GM23248 (cell line): ENCODE data around the gene TECTA. TPM values are rescaled to one million over a fixed set of nuclear protein-coding genes. Genes with fewer than 3 reads are reported as not detected.

ENCODE experiments used
- DNase-seq: peaks from one replicate; pipeline ENCODE4 v3.0.0-alpha.2; 2015
- H2AFZ ChIP-seq: fragments of 200-600 bp; sonication (generic); 2 replicates; pipeline ENCODE4 v1.6.1; 2016; ENCODE audit warnings: antibody characterized with exemption
- H3F3A ChIP-seq: fragments of 200-600 bp; sonication (generic); 2 replicates; pipeline ENCODE4 v1.6.1; 2016; ENCODE audit warnings: mild to moderate bottlenecking, antibody characterized with exemption, mixed run types; ENCODE audit not compliant: insufficient read depth
- H3K27ac ChIP-seq: fragments of 200-600 bp; sonication (generic); 2 replicates; pipeline ENCODE4 v1.5.1; 2016; ENCODE audit warnings: mild to moderate bottlenecking
- H3K27me3 ChIP-seq: fragments of 200-600 bp; sonication (generic); replicated peaks from 2 replicates; pipeline ENCODE4 v1.6.1; 2016; ENCODE audit warnings: mild to moderate bottlenecking; ENCODE audit not compliant: insufficient read depth
- H3K36me3 ChIP-seq: fragments of 200-600 bp; sonication (generic); 2 replicates; pipeline ENCODE4 v1.6.1; 2016; ENCODE audit warnings: low read depth, mild to moderate bottlenecking
- H3K4me1 ChIP-seq: fragments of 200-600 bp; sonication (generic); 2 replicates; pipeline ENCODE4 v1.6.1; 2016; ENCODE audit warnings: mild to moderate bottlenecking; ENCODE audit not compliant: insufficient read depth
- H3K4me2 ChIP-seq: fragments of 200-600 bp; sonication (generic); one replicate; pipeline ENCODE4 v1.6.1; 2016; ENCODE audit warnings: mild to moderate bottlenecking; ENCODE audit not compliant: unreplicated experiment
- H3K4me3 ChIP-seq: fragments of 200-600 bp; sonication (generic); 2 replicates; pipeline ENCODE4 v1.5.1; 2016; ENCODE audit warnings: mild to moderate bottlenecking
- H3K79me2 ChIP-seq: fragments of 200-600 bp; sonication (generic); 2 replicates; pipeline ENCODE4 v1.6.1; 2016; ENCODE audit warnings: mild to moderate bottlenecking; ENCODE audit not compliant: insufficient read depth
- H3K9ac ChIP-seq: fragments of 200-600 bp; sonication (generic); 2 replicates; pipeline ENCODE4 v1.6.1; 2016; ENCODE audit warnings: mild to moderate bottlenecking
- H3K9me2 ChIP-seq: fragments of 200-600 bp; sonication (generic); 2 replicates; pipeline ENCODE4 v1.6.1; 2016; ENCODE audit warnings: mixed run types, mild to moderate bottlenecking, moderate library complexity; ENCODE audit not compliant: insufficient read depth
- H3K9me3 ChIP-seq: fragments of 200-600 bp; sonication (generic); one replicate; pipeline ENCODE4 v1.6.1; 2017; ENCODE audit warnings: low read depth
- H4K20me1 ChIP-seq: fragments of 200-600 bp; sonication (generic); 2 replicates; pipeline ENCODE4 v1.6.0; 2016; ENCODE audit not compliant: insufficient read depth
- EZH2 ChIP-seq: fragments of 200-600 bp; sonication (generic); IDR thresholded peaks from 2 replicates; pipeline ENCODE4 v1.6.1; 2018; ENCODE audit warnings: antibody characterized with exemption, mild to moderate bottlenecking; ENCODE audit not compliant: insufficient read depth, poor library complexity, severe bottlenecking
- EZH2phosphoT487 ChIP-seq: fragments of 200-600 bp; sonication (generic); IDR thresholded peaks from 2 replicates; pipeline ENCODE4 v1.6.1; 2018; ENCODE audit warnings: antibody characterized with exemption, moderate library complexity, mild to moderate bottlenecking, low read depth; ENCODE audit not compliant: insufficient read depth
- WGBS, 2 experiments: methylation state at CpG; one replicate each; pipeline ENCODE4 v1.1.6; 2015 to 2017; ENCODE audit warnings: low lambda C conversion rate in 2 of 2, low coverage in 1 of 2; ENCODE audit errors: missing lambda C conversion rate in 2 of 2; 5-methylcytosine and 5-hydroxymethylcytosine counted together
- in situ Hi-C: fragments of 300-500 bp; cut with MboI; formaldehyde crosslinking; loops from 2 replicates; pipeline ENCODE4 v1.15.0; 2020
- polyA plus RNA-seq: library from polyadenylated mRNA; unstranded; fragments of >200 nt; fragmentation: Nextera tagmentation; extraction: Ambion mirVana; gene quantifications from 2 replicates; pipeline ENCODE4 v1.2.1, GENCODE V29; 2016
- total RNA-seq: library from RNA; depleted of rRNA; stranded (reverse); fragments of >200 nt; shearing (Covaris generic); gene quantifications from 2 replicates; pipeline ENCODE4 v1.2.3, GENCODE V29; 2014

TECTA gene
- total and polyA plus RNA-seq, 2 experiments from 2014 or later, result under 0.01 to 0.08 TPM

- peak; percentile 18 for DNase-seq
- in situ Hi-C loops, result no loop called here
Observed at GRCh38 chr11:121082670-121083069, 18.4 kb upstream of the TECTA start.

DNA sequence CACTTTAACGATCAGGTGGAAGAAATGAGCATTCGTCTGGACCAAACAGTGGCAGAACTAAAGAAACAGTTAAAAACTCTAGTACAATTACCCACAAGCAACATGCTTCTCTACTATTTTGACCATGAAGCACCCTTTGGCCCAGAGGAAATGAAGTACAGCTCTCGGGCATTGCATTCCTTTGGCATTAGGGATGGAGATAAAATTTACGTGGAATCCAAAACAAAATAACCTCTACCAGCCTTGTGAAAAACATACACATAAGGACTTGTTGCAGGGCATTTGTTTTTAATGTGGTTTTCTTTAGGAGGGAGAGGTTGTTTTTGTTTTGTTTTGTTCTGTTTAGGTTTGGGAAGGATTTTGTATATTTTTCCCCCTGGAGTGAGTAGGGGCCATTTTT is 14.2 kb upstream of the TECTA start:
- Histone ChIP-seq H3K36me3 (peaks cover 13% of the 10 kb centered on the region), H3K9me3 (no peaks in the 10 kb centered on the region), H3K4me3 (no peak overlapping the region), H3K27ac (no peak overlapping the region), H3K79me2 (no peaks in the 10 kb centered on the region), H3F3A (no peaks in the 10 kb centered on the region), H2AFZ (no peak overlapping the region), H4K20me1 (no peaks in the 10 kb centered on the region), H3K4me1 (peaks cover 6% of the 10 kb centered on the region; the same call in 1 of the 2 replicates), H3K9me2 (no peaks in the 10 kb centered on the region), H3K27me3 (no peaks in the 10 kb centered on the region), H3K9ac (no peak overlapping the region), H3K4me2 (no peak overlapping the region)
- peak; percentile 36 for DNase-seq
- in situ Hi-C loops, result no loop called here
- WGBS, 2 experiments, result 75 to 77% methylated on average over 4 of the region's 4 CpGs
- TF ChIP-seq EZH2 (no peak), EZH2phosphoT487 (no peak)

More at GRCh38 chr11:121082670-121083069, 18.4 kb upstream of the TECTA start:
- no peaks in the 10 kb centered on the region for H3K79me2 ChIP-seq
- H3K27me3 ChIP-seq, result no peaks in the 10 kb centered on the region
- H2AFZ ChIP-seq, result no peak overlapping the region
- peaks cover 3% of the 10 kb centered on the region; the same call in 1 of the 2 replicates for H3K36me3 ChIP-seq
- peaks cover 6% of the 10 kb centered on the region; the same call in 1 of the 2 replicates for H3K4me1 ChIP-seq
- TF ChIP-seq EZH2phosphoT487, result no peak
- TF ChIP-seq EZH2, result no peak
- WGBS, 2 experiments, result 87 to 100% methylated on average over 1 of the region's 1 CpG
- H3K4me2 ChIP-seq, result no peak overlapping the region
- no peaks in the 10 kb centered on the region for H3K9me2 ChIP-seq
- H3F3A ChIP-seq, result no peaks in the 10 kb centered on the region
- H3K9me3 ChIP-seq, result no peaks in the 10 kb centered on the region
- no peak overlapping the region for H3K27ac ChIP-seq
- no peak overlapping the region for H3K9ac ChIP-seq
- H4K20me1 ChIP-seq, result peaks cover 3% of the 10 kb centered on the region; the same call in 1 of the 2 replicates
- H3K4me3 ChIP-seq, result no peak overlapping the region

DNA sequence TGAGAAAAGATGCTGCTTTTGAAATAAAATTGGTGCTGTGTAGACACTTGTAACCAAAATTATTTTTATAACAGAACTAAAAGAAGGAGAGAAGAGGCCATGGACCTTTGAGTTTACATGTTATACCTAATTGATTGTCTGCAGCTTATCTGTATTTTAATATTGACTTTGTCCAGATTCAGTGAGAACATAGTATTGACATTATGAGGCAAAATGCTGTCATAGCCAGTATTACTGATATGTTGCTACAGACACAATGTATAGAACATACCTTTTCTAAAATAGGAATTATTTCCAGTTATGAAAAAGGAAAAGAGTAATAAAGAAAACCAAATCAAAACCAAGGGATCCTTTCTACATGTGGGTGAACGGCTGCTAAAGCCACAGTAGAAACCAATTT is 11.5 kb upstream of the TECTA start:
- H2AFZ ChIP-seq, result no peak overlapping the region
- peaks cover 13% of the 10 kb centered on the region for H3K36me3 ChIP-seq
- H3K4me2 ChIP-seq, result no peak overlapping the region
- no peak overlapping the region for H3K4me3 ChIP-seq
- H3K4me1 ChIP-seq, result peaks cover 6% of the 10 kb centered on the region; the same call in 1 of the 2 replicates
- DNase-seq, result no peak
- H3F3A ChIP-seq, result no peaks in the 10 kb centered on the region
- H3K9me3 ChIP-seq, result no peaks in the 10 kb centered on the region
- H3K9ac ChIP-seq, result no peak overlapping the region
- WGBS, 2 experiments, result 50 to 65% methylated on average over 1 of the region's 1 CpG
- H3K27me3 ChIP-seq, result no peaks in the 10 kb centered on the region
- H3K9me2 ChIP-seq, result no peaks in the 10 kb centered on the region
- TF ChIP-seq EZH2, result no peak
- no peak for TF ChIP-seq EZH2phosphoT487
- no peaks in the 10 kb centered on the region for H4K20me1 ChIP-seq
- in situ Hi-C loops, result no loop called here
- no peaks in the 10 kb centered on the region for H3K79me2 ChIP-seq
- H3K27ac ChIP-seq, result no peak overlapping the region

GRCh38 chr11:121090145-121090721 is 10.8 kb upstream of the TECTA start:
- TF ChIP-seq EZH2 (no peak), EZH2phosphoT487 (no peak)
- Histone ChIP-seq H3K9ac (no peak overlapping the region), H3K36me3 (peaks cover 13% of the 10 kb centered on the region), H3K27ac (no peak overlapping the region), H3K27me3 (no peaks in the 10 kb centered on the region), H3K9me3 (no peaks in the 10 kb centered on the region), H3K79me2 (no peaks in the 10 kb centered on the region), H3K4me2 (no peak overlapping the region), H3F3A (no peaks in the 10 kb centered on the region), H3K9me2 (no peaks in the 10 kb centered on the region), H2AFZ (no peak overlapping the region), H3K4me3 (no peak overlapping the region), H3K4me1 (peaks cover 6% of the 10 kb centered on the region; the same call in 1 of the 2 replicates), H4K20me1 (no peaks in the 10 kb centered on the region)
- DNase-seq, result no peak
- in situ Hi-C loops, result no loop called here
- WGBS, 2 experiments, result 75 to 78% methylated on average over 5 of the region's 5 CpGs
